Left ventricle myocardium superior (tissue), 1 donor: ENCODE data around the gene TNPO2. TPM values are rescaled to one million over a fixed set of nuclear protein-coding genes. Genes with fewer than 3 reads are reported as not detected.

Experiments used
- ATAC-seq: fragments of 200-7000 bp; cut with Tn5 transposase; one replicate; pipeline ENCODE4 v1.9.1; 2020; ENCODE audit warnings: mild to moderate bottlenecking, moderate library complexity
- DNase-seq: peaks from one replicate; pipeline ENCODE4 v3.0.0-alpha.2; 2020
- intact Hi-C: fragments of 100-400 bp; cut with micrococcal nuclease; formaldehyde crosslinking; loops from one replicate; pipeline ENCODE4 v1.11.0; 2022
- long read RNA-seq: library from polyadenylated mRNA; unstranded; transcript quantifications from one replicate; pipeline ENCODE4 v2.0.0, GENCODE V29; 2021
- total RNA-seq: library from RNA; stranded (reverse); fragmentation: NEBNext Ultra II Directional; extraction: Animal tissue kit (Norgen Biotek cat#: 25700); gene quantifications from one replicate; pipeline ENCODE4 v1.2.1, GENCODE V29; 2021
- donor health status: DM: no; HTN: yes; CAD: no; lungs with severe emphysema.

TNPO2 gene
- total RNA-seq = 36.0 TPM
- long read RNA-seq, partial matches to known transcripts = 0 of 17 reads
- long read RNA-seq, other reads (novel, unspliced or antisense) = 17 of 17 reads

DNA sequence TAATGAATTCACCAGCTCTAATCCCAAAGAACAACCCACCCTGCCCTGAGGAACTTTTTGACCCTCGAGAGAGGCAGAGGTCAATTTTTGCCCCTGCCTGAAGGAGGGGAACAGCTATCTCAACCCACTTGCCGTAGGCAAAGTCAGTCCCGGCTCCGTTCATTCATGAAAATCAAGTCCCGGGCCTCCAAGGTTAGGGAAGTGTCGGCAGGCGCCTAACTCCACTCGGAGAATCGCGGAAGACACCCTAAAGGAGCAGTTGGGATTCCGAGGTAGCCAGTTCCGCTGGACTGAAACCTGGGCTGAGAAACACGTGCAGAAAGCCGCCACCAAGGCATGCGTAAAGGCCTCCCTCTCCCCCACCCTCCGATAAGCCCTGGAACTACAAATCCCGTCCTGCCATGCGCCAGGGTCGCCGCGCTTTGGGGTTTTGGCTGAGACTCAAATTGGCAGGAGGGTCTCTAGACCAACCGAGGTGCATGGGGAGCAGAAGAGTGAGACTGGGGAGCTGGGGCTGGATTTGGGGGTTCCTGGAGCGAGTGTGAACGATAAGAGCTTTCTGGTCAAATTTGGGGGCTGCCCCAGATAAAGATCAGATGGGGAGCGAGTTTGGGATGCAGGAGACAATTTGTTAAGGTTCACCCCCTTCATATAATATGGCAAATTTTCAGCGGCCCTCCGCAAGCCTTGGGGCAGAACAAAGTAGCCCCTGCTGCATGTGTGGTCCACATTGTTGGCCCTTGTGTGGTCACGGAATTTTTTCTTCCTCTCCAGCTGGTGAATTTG, at the start of gene TNPO2:
TNPO2 (minus strand) TSS at position 292 of the 786 bp plus-strand sequence. CDS start 2,955 bp downstream, outside the sequence.
- DNase-seq (peak; percentile 68), ATAC-seq (peak; percentile 57)
- intact Hi-C loops = no loop called here

DNA sequence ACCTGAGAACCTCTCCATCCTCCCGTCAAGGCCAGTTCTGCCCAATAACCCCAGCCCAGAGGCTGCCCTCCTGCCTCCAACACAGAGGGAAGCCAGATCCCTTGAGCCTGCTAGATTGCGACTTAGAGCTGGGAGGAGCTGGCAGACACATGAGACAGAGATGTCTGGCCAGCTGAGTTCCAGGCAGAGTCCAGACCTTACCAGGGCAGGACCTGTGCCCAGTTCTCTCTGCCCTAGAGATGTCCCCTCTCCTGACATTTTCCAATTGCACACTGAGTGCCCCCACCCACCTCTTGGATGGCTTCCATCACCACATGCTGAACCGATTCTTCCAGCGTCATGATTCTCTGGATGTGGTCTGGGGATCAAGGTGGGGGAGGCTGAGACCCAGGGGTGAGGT, 48.6 kb upstream of the TNPO2 start:
- DNase-seq (peak; percentile 72), ATAC-seq (peak; percentile 71)
- intact Hi-C loops = no loop called here

DNA sequence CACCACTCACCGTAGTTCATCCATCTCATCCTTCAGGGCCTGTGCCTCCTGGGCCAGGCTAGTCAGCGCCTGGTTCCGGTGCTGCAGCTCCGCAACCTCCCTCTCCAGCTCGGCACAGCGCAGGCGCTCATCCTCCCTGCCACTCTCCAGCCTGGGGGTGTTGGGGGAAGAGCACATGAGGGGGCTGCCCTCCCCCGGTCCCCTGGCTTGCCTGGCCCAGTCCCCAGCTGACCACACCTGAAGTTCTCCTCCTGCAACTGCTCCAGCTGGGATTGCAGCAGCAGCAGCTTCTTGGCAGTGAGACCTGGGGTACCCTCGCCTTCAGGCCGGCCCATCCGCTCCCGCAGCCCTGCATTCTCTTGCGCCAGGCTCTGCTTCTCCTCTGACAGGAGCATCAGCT, 47.2 kb upstream of the TNPO2 start:
- DNase-seq = no peak
- no peak for ATAC-seq
- intact Hi-C loops = no loop called here

DNA sequence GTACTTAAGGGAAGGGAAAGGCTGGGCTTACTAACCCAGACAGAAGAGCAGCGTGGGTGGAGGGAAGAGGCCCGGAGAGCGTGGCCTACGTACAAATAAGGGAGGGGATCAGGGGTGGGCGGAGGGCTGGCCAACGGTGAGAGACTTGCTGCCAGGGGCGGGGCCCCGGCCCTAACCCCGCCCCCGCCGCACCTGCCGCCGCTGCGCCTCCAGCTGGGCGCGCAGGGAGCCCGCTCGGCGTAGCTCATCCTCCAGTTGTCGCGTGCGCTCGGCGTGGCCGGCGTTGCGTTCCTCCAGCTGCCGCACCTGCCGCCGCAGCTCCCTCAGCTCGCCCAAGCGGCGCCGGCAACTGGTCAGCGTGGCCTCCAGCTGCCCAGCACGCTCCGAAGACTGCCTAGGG, 46.0 kb upstream of the TNPO2 start:
- no peak for ATAC-seq
- DNase-seq = no peak
- intact Hi-C loops = loop anchor here (5.0 to 10.0 kb wide), 2 partner anchors 38 to 75 kb away; partner anchors contain the start of gene RNASEH2A

DNA sequence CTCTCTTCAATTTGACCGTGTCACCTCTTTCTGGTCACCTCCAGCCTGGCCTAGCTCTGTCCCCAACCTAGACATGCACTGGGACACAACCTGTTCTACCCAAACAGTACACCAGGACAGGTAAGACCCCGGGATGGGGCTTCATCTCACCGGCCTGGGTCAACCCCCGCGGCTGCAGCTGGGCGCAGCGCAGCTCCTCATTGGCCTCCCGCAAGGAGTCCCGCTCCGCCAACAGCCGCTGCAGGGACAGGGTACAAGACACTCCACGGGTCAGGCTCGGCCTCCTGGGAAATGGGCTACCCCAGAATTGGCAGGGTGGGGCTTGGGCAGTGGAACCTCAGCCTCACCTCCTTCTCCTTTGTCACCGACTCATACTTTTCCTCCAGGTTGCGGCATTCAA, 43.9 kb upstream of the TNPO2 start:
- ATAC-seq (no peak), DNase-seq (no peak)
- intact Hi-C loops = loop anchor here (5.0 to 10.0 kb wide), 2 partner anchors 40 to 77 kb away; partner anchors contain the start of gene RNASEH2A

DNA sequence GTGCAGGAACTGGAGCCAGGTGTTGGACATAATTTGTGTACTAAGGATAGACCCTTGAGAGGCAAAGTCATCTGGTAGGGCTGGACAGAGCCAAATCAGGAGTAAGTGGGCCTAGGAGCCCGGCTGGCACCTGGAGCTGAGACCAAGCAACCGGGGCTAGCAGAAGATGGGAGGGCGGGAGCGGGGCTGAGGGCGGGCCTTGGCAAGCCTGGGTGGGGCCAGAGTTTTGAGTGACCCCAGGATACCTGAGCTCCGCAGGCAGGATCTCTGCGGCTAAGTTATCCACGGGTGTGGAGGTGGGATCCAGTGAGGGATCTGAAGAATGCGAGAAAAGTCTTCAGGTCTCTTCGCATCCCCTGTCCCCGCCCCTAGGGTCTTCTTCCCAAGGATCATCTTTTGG, 43.4 kb upstream of the TNPO2 start:
- no peak for ATAC-seq
- intact Hi-C loops = loop anchor here (5.0 to 10.0 kb wide), 2 partner anchors 40 to 78 kb away; partner anchors contain the start of gene RNASEH2A
- DNase-seq = no peak

DNA sequence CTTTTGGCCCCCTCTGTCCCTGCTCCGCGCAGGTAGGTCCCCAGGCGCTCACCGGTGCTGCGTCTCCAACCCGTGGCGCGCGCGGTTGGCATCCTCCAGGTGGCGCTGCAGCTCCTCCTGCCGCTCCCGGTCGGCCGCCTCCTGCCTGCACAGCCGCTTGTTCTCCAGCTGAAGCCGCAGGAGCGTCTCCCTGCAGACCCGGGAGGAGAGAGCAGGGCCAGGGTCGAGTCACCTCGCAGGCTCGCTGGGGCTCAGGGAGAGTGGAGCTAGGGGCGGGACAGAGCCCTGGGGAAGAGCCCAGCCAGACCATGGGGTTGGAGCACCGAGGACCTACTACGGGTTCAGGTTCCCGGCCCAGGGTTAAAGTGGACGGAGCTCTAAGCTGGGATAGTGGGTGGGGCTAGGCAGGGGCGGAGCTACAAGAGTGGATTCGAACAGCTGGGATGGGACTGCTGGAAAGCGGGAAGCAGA, 42.4 kb upstream of the TNPO2 start:
- DNase-seq = peak; percentile 94
- peak; percentile 82 for ATAC-seq
- intact Hi-C loops = loop anchor here (5.0 to 10.0 kb wide), 2 partner anchors 41 to 79 kb away; partner anchors contain the start of gene RNASEH2A

DNA sequence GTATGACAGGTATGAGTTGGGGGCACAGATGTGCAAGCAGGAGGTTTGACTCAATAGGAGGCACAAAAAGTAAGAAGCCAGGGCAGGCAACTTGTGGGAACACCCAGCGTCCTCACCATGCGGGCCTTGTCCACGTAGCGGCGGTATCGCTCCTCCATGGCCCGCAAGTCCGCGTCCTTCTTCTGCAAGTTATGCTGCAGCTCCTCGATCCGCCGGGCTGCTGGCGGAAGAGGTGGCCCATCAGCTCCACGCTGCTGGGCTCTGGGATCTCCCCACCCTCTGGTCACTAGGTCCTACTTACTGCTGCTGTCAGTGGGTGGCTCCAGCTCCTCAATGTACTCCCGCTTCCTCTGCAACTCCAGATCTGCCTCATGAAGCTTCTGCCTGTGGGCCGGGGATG, 41.0 kb upstream of the TNPO2 start:
- intact Hi-C loops = loop anchor here (5.0 to 10.0 kb wide), 2 partner anchors 43 to 80 kb away; partner anchors contain the start of gene RNASEH2A
- ATAC-seq = no peak
- no peak for DNase-seq

DNA sequence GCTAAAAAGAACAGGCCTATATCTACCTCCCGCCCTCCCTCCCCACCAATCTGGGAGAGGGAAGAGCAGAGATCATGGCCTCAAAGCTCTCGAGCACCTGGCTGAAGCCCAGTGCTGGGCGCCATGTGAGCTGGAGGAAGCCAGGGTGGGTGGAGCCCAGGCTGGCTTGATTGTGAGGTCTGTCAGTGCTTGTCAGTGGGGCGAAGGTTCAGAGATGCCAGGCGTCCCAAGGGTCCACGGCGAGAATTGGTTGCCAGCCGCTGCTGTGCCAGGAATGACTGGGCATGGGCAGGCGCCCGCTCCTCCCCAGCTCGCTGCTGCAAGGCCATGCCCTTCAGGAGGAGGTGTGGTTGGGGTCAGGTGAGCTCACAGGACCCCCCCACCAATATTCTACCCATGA, 39.4 kb upstream of the TNPO2 start:
- intact Hi-C loops = loop anchor here (10.0 kb wide), 1 partner anchor 82 kb away; no protein-coding TSS in a partner anchor
- ATAC-seq (peak; percentile 83), DNase-seq (peak; percentile 87)

DNA sequence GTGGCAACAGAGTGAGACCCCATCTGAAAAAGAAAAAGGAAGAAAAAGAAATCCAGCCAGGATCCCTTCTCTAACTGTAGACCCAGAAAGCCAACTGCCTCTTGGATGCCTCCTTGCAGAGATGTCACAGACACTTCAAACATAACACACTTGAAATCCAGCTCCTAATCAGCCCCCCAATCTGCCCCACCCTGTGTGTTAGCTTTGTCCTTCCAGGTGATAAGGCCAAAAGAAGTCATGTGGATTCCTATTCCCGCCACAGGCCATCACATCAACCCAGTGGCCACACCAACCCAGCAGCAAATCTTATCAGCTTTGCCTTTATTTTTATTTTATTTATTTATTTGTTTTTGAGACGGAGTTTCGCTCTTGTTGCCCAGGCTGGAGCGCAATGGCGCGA, 36.0 kb upstream of the TNPO2 start:
- DNase-seq (no peak), ATAC-seq (no peak)
- intact Hi-C loops = loop anchor here (10.0 kb wide), 1 partner anchor 85 kb away; no protein-coding TSS in a partner anchor

DNA sequence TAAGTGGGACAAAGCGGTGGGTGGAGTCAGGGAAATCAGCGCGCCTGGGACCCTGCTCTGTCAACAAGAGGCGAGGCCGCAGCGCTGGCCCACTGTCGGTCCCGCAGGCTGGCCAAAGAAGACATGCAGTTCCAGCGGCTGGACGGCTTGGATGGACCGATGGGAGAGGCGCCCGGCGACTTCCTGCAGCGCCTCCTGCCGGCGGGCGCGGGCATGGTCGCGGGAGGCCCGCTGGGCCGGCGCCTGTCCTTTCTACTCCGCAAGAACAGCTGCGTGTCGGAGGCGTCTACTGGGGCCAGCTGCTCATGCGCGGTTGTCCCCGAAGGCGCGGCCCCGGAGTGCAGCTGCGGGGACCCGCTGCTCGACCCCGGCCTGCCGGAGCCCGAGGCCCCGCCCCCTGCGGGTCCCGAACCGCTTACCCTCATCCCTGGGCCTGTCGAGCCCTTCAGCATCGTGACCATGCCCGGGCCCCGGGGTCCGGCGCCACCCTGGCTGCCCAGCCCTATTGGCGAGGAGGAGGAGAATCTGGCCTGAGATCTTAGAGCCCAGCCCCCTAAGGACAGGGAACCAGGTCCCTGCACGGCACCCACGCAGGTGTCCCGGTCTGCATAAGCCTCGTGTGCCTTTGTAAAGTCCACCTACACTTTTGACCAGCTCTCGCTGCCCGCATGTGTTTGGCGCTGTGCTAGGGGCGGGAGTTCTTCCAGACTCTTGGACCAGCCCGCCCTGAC, 34.0 kb upstream of the TNPO2 start:
- peak; percentile 80 for ATAC-seq
- intact Hi-C loops = no loop called here
- peak; percentile 83 for DNase-seq

DNA sequence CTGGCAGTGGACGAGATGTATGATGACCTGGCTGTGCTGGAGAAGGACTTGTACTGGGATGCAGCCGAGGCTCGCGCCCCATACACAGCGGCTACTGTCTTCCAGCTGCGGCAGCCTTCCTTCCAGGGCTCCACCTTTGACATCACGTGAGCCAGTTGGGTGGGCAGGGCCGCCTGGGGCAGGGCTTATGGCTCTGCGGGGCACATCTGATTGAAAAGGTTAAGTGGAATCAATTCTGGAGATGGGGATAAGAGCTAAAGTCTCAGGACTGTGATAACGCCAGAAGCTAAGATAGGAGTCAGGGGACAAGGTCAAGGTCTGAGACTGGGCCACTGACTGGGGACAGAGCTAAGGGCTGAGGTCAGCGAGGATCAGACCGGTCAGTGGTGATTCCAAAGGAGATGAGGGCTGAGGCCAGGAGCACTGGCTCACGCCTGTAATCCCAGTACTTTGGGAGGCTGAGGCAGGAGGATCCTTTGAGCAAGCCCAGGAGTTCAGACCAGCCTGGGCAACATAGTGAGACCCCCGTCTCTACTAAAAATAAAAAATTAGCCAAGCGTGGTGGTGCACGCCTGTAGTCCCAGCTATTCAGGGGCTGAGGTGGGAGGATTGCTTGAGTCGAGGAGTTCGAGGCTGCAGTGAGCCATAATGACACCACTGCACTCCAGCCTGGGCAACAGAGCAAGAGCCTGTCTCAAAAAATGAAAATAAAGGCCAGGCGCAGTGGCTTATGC, 32.6 kb upstream of the TNPO2 start:
- no peak for DNase-seq
- intact Hi-C loops = no loop called here
- no peak for ATAC-seq

DNA sequence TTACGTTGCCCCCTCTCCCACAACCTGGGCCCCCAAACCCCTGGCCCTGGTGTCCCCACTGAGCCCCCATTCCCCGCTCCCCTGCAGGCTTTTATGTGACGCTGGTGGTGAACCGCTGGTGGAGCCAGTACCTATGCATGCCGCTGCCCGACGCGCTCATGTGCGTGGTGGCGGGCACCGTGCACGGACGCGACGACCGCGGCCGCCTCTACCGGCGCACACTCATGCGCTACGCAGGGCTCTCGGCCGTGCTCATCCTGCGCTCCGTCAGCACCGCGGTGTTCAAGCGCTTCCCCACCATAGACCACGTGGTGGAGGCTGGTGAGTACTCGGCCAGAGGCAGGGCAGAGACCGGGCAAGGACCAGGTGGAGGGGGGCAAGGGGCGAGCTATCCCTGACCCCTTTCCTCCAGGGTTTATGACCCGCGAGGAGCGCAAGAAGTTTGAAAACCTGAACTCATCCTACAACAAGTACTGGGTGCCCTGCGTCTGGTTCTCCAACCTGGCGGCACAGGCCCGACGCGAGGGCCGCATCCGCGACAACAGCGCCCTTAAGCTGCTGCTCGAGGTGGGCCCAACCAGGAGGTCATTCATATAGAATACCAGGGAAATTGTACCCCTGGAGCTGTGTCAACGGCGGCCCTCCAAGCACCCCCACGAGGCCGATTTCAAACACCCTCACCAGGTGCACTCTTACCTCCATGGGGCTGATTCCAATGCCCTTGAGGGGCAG, 30.9 kb upstream of the TNPO2 start:
- ATAC-seq (no peak), DNase-seq (no peak)
- intact Hi-C loops = no loop called here

DNA sequence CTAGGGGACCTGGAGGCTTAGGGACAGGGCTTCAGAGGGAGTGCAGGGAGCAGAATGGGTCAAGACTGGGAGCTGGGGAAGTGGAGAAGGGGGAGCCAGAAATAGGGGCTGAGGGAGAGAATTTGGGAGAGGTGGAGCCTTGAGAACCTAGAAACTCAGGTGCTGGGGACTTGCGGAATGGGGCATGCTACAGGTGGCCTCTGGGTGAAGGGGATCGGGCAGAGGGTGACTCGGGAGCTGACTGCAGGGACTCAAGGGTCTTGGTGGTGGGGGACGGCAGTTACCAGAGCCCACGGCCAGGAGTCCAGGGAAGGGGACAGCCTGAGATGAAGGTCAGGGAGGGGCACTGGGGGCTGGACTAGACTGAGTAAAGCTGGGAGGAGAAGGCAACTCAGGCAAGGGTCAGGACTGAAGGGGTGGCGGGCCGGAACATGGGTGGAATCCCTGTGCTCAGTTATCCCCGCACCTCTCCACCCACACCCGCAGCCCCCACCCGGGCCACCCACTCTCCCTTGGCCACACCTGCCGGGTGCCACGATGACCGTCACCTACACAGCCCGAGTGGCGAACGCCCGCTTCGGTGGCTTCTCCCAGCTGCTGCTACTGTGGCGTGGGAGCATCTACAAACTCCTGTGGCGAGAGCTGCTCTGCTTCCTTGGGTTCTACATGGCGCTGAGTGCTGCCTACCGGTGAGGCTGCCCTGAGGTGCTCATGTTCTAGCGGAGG, 28.5 kb upstream of the TNPO2 start:
- no peak for ATAC-seq
- no peak for DNase-seq
- intact Hi-C loops = no loop called here

DNA sequence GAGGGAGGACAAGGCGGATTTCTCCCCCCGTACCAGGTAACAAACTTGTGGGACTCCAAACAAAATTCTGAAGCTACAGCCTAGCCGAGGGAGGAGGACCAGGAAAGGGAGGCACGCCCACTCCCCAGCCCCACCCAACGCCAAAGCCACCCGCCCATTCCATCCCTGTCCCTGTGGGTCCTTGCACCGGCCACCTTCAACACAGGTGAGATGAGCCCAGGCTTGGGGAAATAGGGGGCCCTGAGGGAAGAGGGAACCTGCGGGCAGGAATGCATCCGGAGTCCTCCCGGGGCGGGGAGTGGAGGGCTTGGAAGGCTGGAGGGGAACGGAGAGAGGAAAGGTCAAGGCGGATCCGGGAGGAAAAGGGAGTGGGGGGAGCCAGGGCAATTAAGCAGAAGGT, 27.9 kb upstream of the TNPO2 start, which contains the start of gene BEST2:
BEST2 (plus strand) TSS at position 157 of the 400 bp plus-strand sequence. CDS start 802 bp downstream, outside the sequence.
- intact Hi-C loops = no loop called here
- ATAC-seq (no peak), DNase-seq (no peak)

DNA sequence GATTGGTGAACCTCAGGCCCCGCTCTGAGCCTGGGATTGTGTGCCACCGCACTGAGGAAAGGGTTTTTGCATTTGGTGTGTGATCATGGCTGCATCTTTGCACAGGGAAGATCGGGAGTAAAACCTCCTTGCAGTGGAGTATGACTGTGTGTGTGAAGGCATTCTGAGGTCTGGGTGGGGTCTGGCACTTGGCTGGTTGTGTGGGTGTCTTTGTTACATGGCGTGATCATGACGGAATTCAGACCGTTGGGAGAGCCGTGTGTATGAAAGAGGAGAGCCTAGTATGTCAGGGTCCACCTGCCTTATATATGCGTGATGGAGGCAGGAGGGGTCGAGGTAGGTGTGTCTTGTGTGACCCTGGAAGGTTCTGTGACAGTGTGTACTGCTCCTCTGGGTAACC, 27.1 kb upstream of the TNPO2 start:
- DNase-seq (no peak), ATAC-seq (no peak)
- intact Hi-C loops = no loop called here

DNA sequence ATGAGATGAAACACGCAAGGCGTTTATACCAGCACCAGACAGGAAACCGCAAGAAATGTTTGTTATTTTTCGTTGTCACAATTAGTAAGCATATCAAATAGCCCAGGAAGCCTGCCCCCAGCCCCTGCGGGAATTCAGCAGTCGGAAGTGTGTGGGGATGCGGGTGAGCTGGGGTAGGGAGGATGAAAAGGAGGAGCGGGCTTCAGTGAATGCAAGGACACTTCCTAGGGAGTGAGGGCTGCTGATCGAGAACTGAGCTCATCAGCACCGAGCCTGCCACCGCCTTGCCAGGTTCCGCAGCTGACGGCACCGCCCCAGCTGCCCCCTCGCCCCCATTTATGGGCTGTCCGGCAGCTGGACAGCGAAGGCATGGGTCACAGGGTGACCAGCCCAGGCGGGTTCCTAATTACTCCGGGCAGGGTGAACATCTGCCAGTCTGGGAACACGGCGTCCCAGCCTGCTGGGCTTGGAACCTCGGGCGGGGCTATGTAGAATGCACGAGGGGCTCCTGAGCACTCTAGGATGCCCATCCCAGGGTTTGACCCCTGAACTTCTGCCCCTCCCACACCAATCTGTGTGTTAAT, 26.3 kb upstream of the TNPO2 start:
- no peak for DNase-seq
- intact Hi-C loops = no loop called here
- no peak for ATAC-seq
